Brain microvascular endothelial cell (primary cell): ENCODE results near the gene MTG2.

Source experiments
- DNase-seq: peaks from one replicate; pipeline ENCODE4 v3.0.0-alpha.2; 2020
- H3K27ac ChIP-seq: fragments of 250-450 bp; sonication (Bioruptor Pico); 2 replicates; pipeline ENCODE4 v1.5.1; 2020; ENCODE audit warnings: mild to moderate bottlenecking, moderate library complexity
- H3K27me3 ChIP-seq: fragments of 250-450 bp; sonication (Bioruptor Pico); replicated peaks from 2 replicates; pipeline ENCODE4 v1.5.1; 2020; ENCODE audit warnings: mild to moderate bottlenecking
- H3K36me3 ChIP-seq: fragments of 250-450 bp; sonication (Bioruptor Pico); replicated peaks from 2 replicates; pipeline ENCODE4 v1.5.1; 2020; ENCODE audit warnings: mild to moderate bottlenecking
- H3K4me3 ChIP-seq: 2 replicates; pipeline ENCODE4 v1.5.1; 2011; ENCODE audit warnings: low read depth, mild to moderate bottlenecking, control low read depth, low read length, moderate library complexity
- in situ Hi-C: cut with HindIII; loops from 2 replicates; pipeline ENCODE4 v1.10.0; 2017; ENCODE audit warnings: low sequenced_read_pairs, low pct_ligation_motif_present
- TF ChIP-seq, protein P1 (sequence below): IDR thresholded peaks from 2 replicates; pipeline ENCODE4 v1.5.1; 2011; ENCODE audit warnings: low read depth, mild to moderate bottlenecking, moderate library complexity, low read length, control low read depth, inconsistent platforms; ENCODE audit errors: missing control alignments

MTG2 gene

DNA sequence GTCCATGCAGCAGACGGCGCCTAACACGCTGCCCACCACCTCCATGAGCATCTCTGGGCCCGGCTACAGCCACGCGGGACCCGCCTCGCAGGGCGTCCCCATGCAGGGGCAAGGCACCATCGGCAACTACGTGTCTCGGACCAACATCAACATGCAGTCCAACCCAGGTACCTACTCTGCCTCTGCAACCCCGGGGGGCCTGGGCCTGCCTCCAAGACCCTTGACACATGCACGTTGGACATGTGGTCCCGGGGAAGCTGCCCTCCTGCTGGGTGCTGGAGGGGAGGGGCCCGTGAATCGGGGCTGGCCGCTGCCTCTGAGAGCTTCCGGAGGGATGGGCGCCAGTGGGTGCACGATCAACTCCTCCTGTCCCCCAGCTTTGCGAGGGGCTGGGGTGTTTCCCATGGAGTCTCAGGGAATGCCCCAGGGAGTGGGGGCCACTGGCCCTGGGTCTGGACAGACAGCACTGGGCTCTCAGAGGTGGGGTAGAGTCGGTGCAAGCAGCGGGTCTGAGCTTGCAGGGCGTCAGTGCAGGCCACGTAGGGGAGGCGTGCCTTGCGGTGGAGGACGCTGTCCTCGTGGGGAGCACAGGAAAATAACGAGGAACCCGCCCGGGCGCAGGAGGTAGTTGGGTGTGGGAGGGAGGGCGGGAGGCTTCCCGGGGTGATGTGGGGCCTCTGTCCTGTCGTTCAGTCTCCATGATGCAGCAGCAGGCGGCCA, 19.9 kb upstream of the MTG2 start:
- Histone ChIP-seq H3K27ac (no peak overlapping the region), H3K27me3 (no peaks in the 10 kb centered on the region), H3K36me3 (peaks cover 31% of the 10 kb centered on the region), H3K4me3 (no peak overlapping the region)
- in situ Hi-C loops = no loop called here
- TF ChIP-seq, protein P1, sequence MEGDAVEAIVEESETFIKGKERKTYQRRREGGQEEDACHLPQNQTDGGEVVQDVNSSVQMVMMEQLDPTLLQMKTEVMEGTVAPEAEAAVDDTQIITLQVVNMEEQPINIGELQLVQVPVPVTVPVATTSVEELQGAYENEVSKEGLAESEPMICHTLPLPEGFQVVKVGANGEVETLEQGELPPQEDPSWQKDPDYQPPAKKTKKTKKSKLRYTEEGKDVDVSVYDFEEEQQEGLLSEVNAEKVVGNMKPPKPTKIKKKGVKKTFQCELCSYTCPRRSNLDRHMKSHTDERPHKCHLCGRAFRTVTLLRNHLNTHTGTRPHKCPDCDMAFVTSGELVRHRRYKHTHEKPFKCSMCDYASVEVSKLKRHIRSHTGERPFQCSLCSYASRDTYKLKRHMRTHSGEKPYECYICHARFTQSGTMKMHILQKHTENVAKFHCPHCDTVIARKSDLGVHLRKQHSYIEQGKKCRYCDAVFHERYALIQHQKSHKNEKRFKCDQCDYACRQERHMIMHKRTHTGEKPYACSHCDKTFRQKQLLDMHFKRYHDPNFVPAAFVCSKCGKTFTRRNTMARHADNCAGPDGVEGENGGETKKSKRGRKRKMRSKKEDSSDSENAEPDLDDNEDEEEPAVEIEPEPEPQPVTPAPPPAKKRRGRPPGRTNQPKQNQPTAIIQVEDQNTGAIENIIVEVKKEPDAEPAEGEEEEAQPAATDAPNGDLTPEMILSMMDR = no peak
- no peak for DNase-seq

DNA sequence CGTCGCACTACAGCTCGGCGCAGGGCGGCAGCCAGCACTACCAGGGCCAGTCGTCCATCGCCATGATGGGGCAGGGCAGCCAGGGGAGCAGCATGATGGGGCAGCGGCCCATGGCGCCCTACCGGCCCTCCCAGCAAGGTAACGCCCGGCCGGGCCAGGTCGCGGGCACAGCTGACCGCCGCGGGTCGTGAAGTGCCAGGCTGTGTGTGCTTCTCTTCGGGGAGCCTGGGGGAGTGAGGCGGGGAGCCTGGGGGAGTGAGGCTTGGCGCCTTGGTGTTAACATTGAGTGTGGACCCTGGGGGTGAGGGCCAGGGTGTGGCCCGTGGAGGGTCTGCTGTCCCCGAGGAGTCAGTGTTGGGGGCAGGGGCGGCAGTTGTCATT, 19.4 kb upstream of the MTG2 start:
- no peak overlapping the region for H3K4me3 ChIP-seq
- TF ChIP-seq, protein P1 = no peak
- H3K36me3 ChIP-seq = peaks cover 37% of the 10 kb centered on the region
- in situ Hi-C loops = no loop called here
- H3K27ac ChIP-seq = no peak overlapping the region
- H3K27me3 ChIP-seq = no peaks in the 10 kb centered on the region
- DNase-seq = no peak

DNA sequence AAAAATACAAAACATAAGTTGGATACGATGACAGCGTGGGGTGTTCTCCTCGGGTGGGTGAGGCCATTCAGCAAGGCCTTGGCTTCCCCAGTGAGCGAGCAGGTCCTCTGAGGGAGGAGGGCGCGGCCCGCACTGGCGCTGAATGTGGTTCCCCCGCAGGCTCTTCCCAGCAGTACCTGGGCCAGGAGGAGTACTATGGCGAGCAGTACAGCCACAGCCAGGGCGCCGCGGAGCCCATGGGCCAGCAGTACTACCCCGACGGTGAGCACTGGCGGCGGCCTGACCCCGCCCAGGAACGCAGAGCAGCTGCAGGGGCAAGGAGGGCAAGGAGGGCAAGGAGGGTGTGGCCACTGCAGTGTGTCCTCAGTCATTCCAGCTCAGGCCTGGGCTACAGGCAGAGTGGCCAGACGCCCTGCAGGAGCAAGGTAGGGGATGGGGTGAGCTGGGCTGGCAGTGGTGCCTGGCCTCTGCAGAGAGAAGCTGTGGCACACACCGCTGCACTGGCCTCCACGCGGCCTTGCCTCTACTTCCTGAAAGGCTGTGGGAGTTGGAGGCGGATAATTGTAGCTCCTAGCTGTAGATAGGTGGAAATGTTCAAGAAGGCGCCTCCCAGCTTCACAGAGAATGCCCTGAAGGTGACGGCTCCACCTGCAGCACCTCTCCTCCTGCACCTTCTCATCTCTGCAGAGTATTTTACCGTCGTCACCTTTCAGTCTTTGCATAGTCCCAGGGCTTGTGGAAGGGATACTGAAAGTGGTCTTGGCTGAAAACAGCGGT, 18.7 kb upstream of the MTG2 start:
- Histone ChIP-seq H3K4me3 (no peak overlapping the region), H3K36me3 (peaks cover 42% of the 10 kb centered on the region), H3K27ac (no peak overlapping the region), H3K27me3 (no peaks in the 10 kb centered on the region)
- TF ChIP-seq, protein P1 = no peak
- in situ Hi-C loops = no loop called here
- no peak for DNase-seq

DNA sequence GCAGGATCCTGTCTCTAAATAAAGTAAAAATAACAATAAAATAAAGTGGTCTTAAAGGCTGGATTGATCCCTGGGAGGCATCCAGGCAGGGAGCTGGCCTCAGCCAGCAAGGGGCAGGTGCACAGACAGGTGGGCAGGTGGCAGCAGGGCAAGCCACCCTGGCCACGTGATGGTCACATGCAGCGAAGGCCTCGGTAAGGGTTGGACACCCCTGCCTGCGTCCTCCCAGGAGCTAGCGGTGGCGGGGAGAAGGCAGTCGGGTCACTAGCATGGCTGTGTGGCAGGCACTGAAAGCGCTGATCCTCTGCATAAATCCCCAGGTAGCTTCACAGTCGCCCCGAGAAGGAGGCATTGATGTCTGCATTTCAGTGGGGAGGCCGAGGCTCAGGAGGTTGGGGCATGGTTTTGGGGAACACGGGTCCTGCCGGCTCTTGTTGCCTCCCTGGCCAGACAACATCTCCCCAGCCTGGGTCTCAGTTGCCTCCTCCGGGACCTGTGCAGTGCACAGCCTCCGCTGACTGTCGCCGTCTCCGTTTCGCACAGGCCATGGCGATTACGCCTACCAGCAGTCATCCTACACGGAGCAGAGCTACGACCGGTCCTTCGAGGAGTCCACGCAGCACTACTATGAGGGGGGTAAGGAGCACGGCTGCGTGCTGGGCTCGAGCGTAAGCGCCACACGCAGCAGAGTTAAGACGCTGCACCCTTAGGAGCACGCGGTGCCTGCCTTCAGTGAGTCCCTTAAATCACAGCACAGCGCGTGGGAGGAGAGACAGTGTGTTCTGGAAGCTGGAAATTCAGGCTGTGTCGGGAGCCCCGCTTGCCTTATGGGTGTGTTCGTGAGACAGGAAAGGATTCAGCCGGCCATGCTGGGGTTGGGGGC, 17.7 kb upstream of the MTG2 start:
- TF ChIP-seq, protein P1 = no peak
- DNase-seq = no peak
- H3K36me3 ChIP-seq = peaks cover 42% of the 10 kb centered on the region
- in situ Hi-C loops = no loop called here
- H3K27ac ChIP-seq = no peak overlapping the region
- no peak overlapping the region for H3K4me3 ChIP-seq
- no peaks in the 10 kb centered on the region for H3K27me3 ChIP-seq

DNA sequence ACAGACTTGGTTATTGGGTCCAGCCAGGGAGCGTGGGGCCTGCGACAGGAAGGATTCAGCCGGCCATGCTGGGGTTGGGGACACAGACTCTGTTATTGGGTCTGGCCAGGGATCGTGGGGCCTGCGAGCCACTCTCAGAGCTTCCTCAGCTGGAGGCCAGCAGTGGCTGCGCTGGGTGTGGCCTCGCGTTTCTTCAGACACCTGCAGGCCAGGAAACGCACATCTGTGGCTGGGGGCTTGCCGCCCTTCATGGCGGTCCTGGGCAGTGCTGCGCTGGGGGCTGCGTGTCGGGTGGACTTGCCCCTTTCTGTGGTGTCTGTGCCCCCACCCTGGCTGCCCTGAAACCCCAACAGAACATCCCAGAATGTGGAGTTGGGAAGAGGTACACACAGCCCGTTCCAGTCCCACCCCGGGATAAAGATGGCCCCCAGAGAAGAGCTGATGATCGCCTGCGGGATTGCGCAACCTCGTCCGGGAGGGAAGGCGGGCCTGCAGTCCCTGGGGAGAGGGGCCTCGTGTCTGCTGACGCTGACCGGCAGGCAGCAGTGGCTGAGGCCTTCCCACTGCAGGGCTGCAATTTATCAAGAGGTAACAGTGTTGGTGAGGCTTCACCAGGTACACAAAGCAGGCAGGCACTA, 16.9 kb upstream of the MTG2 start:
- Histone ChIP-seq H3K27ac (no peak overlapping the region), H3K36me3 (peaks cover 42% of the 10 kb centered on the region), H3K4me3 (no peak overlapping the region), H3K27me3 (no peaks in the 10 kb centered on the region)
- in situ Hi-C loops = no loop called here
- TF ChIP-seq, protein P1 = no peak
- DNase-seq = no peak
